Psoas muscle (tissue), 8 donors: ENCODE data around the gene DIAPH3. TPM values are rescaled to one million over a fixed set of nuclear protein-coding genes. Genes with fewer than 3 reads are reported as not detected.

Source experiments
- ATAC-seq, 4 donors: fragments of 200-7000 bp; cut with Tn5 transposase; one replicate each; pipeline ENCODE4 v1.9.1; 2020; ENCODE audit warnings: moderate library complexity in 3 of 4, mild to moderate bottlenecking in 2 of 4
- DNase-seq, 2 donors: peaks; one replicate each; pipeline ENCODE4 v3.0.0-alpha.2; 2020
- H3K27ac ChIP-seq: fragments of 200-600 bp; one replicate; pipeline ENCODE4 v1.8.0; 2022
- H3K27me3 ChIP-seq, 3 donors: fragments of 200-600 bp in 1 of 3; one replicate each; pipeline versions ENCODE4 v1.6.1 to v1.8.0; 2013 to 2022; ENCODE audit warnings: low read length in 2 of 3, mild to moderate bottlenecking in 2 of 3, moderate library complexity in 1 of 3; ENCODE audit not compliant: insufficient read depth in 3 of 3
- H3K36me3 ChIP-seq, 2 donors: fragments of 200-600 bp in 1 of 2; one replicate each; pipeline versions ENCODE4 v1.6.1 to v1.8.0; 2013 to 2022; ENCODE audit warnings: low read depth in 1 of 2, mild to moderate bottlenecking in 1 of 2, moderate library complexity in 1 of 2; ENCODE audit not compliant: insufficient read depth in 1 of 2
- H3K4me1 ChIP-seq: fragments of 200-600 bp; one replicate; pipeline ENCODE4 v1.8.0; 2022
- H3K4me3 ChIP-seq: fragments of 200-600 bp; one replicate; pipeline ENCODE4 v1.8.0; 2022; ENCODE audit warnings: mild to moderate bottlenecking
- H3K9me3 ChIP-seq: fragments of 200-600 bp; one replicate; pipeline ENCODE4 v1.8.0; 2022
- CTCF ChIP-seq: fragments of 200-600 bp; IDR thresholded peaks from one replicate; pipeline ENCODE4 v1.8.0; 2022; ENCODE audit warnings: antibody characterized with exemption
- WGBS, 3 donors: extraction: QIAGEN DNeasy Blood & Tissue Kit; methylation state at CpG; one replicate each; pipeline versions ENCODE4 v1.1.6 to v1.1.7; 2013; 5-methylcytosine and 5-hydroxymethylcytosine counted together
- intact Hi-C, 2 donors: fragments of 100-400 bp; cut with DNase I; formaldehyde crosslinking; loops; one replicate each; pipeline versions ENCODE4 v1.11.0 to v1.14.2; 2022
- polyA plus RNA-seq, 3 donors: library from polyadenylated mRNA; stranded (reverse); fragments of 200-250 nt; gene quantifications; one replicate each; pipeline ENCODE4 v1.2.3, GENCODE V29; 2013
- total RNA-seq, 4 donors: library from RNA; stranded (reverse); fragmentation: NEBNext Ultra II Directional in 2 of 4; extraction: Animal tissue kit (Norgen Biotek cat#: 25700) in 2 of 4; gene quantifications; one replicate each; pipeline versions ENCODE4 v1.2.1 to v1.2.4, GENCODE V29; 2021 to 2023
- donor health status: healthy with polysubstance abuse.
- donor health status: DM: no; HTN: no; CAD: no; lungs with moderate emphysema.
- donor health status: Bipolar disorder and iron deficiency.
- donor health status: healthy.
- donor health status: DM: yes; HTN: yes; CAD: no.
- donor health status: DM: no; HTN: no; CAD: no.
- donor health status: DM: no; HTN: no; CAD: no.
- donor health status: DM: yes; HTN: yes; CAD: no.

Gene DIAPH3
- total and polyA plus RNA-seq, 7 donors, result 0.03 to 0.10 (median 0.08) TPM; not detected in 4

GRCh38 chr13:60111691-60112090, 52.0 kb downstream of the DIAPH3 start:
- H3K36me3 ChIP-seq, result no peaks in the 10 kb centered on the region
- H3K27me3 ChIP-seq, result no peaks in the 10 kb centered on the region
- TF ChIP-seq CTCF, result no peak
- no peaks in the 10 kb centered on the region for H3K4me1 ChIP-seq
- intact Hi-C loops, result no loop called here
- no peaks in the 10 kb centered on the region for H3K9me3 ChIP-seq
- H3K4me3 ChIP-seq, result no peak overlapping the region
- 97 to 98% (median 97%) methylated on average over 3 of the region's 3 CpGs for WGBS, 3 donors
- H3K27ac ChIP-seq, result no peak overlapping the region
- no peak for DNase-seq
- ATAC-seq, result no peak

- Histone ChIP-seq H3K27me3 (no peaks in the 10 kb centered on the region), H3K4me3 (no peak overlapping the region), H3K27ac (no peak overlapping the region), H3K9me3 (no peaks in the 10 kb centered on the region), H3K36me3 (no peaks in the 10 kb centered on the region), H3K4me1 (no peaks in the 10 kb centered on the region)
- DNase-seq (no peak), ATAC-seq (no peak)
- intact Hi-C loops, result no loop called here
- 78 to 89% (median 81%) methylated on average over 3 of the region's 3 CpGs for WGBS, 3 donors
- no peak for TF ChIP-seq CTCF
Measured at GRCh38 chr13:60109285-60109684, 54.4 kb downstream of the DIAPH3 start.

- ATAC-seq (no peak), DNase-seq (no peak)
- no peaks in the 10 kb centered on the region for H3K27me3 ChIP-seq
- TF ChIP-seq CTCF, result no peak
- intact Hi-C loops, result no loop called here
- H3K36me3 ChIP-seq, result no peaks in the 10 kb centered on the region
- H3K4me3 ChIP-seq, result no peak overlapping the region
- H3K4me1 ChIP-seq, result no peaks in the 10 kb centered on the region
- no peak overlapping the region for H3K27ac ChIP-seq
- no peaks in the 10 kb centered on the region for H3K9me3 ChIP-seq
- 92 to 98% (median 98%) methylated on average over 2 of the region's 2 CpGs for WGBS, 3 donors
Measured at GRCh38 chr13:60108589-60108988, 55.1 kb downstream of the DIAPH3 start.

- Histone ChIP-seq H3K4me3 (no peak overlapping the region), H3K36me3 (no peaks in the 10 kb centered on the region), H3K4me1 (no peaks in the 10 kb centered on the region), H3K27ac (no peak overlapping the region), H3K27me3 (no peaks in the 10 kb centered on the region), H3K9me3 (no peaks in the 10 kb centered on the region)
- ATAC-seq, result no peak
- no peak for TF ChIP-seq CTCF
- no peak for DNase-seq
- WGBS, 3 donors, result 75 to 83% (median 77%) methylated on average over 4 of the region's 4 CpGs
- intact Hi-C loops, result no loop called here
Measured at GRCh38 chr13:60099631-60100420, 63.9 kb downstream of the DIAPH3 start.

GRCh38 chr13:60095300-60095699, 68.4 kb downstream of the DIAPH3 start:
- H3K27me3 ChIP-seq, result no peaks in the 10 kb centered on the region

More at GRCh38 chr13:60095300-60095699, 68.4 kb downstream of the DIAPH3 start:
- no peak overlapping the region for H3K27ac ChIP-seq
- H3K4me1 ChIP-seq, result no peaks in the 10 kb centered on the region
- H3K9me3 ChIP-seq, result no peaks in the 10 kb centered on the region
- 90 to 94% (median 94%) methylated on average over 2 of the region's 2 CpGs for WGBS, 3 donors
- ATAC-seq, result no peak
- no peaks in the 10 kb centered on the region for H3K36me3 ChIP-seq
- DNase-seq, result no peak
- no peak overlapping the region for H3K4me3 ChIP-seq
- TF ChIP-seq CTCF, result no peak
- intact Hi-C loops, result no loop called here
